ENCODE data around the gene SH2D3C. TPM values are rescaled to one million over a fixed set of nuclear protein-coding genes. Genes with fewer than 3 reads are reported as not detected.
A peak's percentile ranks its signal among the peaks of the same experiment; 100 is the strongest.

The SH2D3C gene
- total RNA-seq, 2 experiments from 2014 or later = 10.9 to 11.8 TPM

DNA sequence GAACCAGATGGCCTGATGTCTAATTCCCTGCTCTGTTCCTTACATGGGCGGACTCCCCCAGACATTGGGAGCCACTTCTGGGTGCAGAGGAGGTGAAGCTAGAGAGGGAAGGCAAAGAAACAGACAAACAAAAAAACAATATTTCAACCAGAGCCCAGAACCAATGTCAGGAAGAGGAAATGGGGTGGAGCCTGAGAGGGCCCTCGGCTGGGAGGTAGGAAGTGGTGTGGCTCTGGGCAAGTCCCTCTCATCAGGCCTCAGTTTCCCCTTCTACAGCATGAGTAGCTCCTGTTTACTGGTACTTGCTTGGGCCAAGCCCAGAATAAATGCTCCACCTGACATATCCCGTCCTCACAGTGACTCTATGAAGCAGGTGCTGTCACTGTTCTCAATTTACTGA, 11.1 kb downstream of the SH2D3C start:
- no peaks in the 10 kb centered on the region for H3K27me3 Mint-ChIP-seq
- ChIA-PET CTCF (interaction anchor here (1.1 to 1.5 kb wide), 2 partner anchors 17 to 32 kb away, joined by 4 to 5 read pairs; partner anchors contain the start of gene TOR2A), POLR2A (interaction anchor here (0.7 to 2.9 kb wide), 4 partner anchors 9 to 35 kb away, joined by 3 to 12 read pairs (median 8); partner anchors contain the start of genes CDK9 and FPGS)
- Histone ChIP-seq H3K36me3 (ENCODE audit: insufficient read depth, low read length) (peaks cover 65% of the 10 kb centered on the region), H3K27me3 (ENCODE audit: control insufficient read depth in 1 of 2, insufficient read depth in 2 of 2, low read length in 2 of 2) (no peaks in the 10 kb centered on the region), H3K4me3 (ENCODE audit: low read length) (peak overlapping the region; percentile 13), H3K4me1 (ENCODE audit: insufficient read depth, low read length) (peaks cover 92% of the 10 kb centered on the region), H3K27ac (ENCODE audit: low read depth in 1 of 2, low read length in 2 of 2) (peak overlapping the region; percentile 46 to 69), H3K9me3 (ENCODE audit: control insufficient read depth in 1 of 2, insufficient read depth in 1 of 2, low read length in 2 of 2) (no peaks in the 10 kb centered on the region)
- H3K4me1 Mint-ChIP-seq (ENCODE audit: low read depth) = peaks cover 88% of the 10 kb centered on the region
- ATAC-seq (ENCODE audit: poor library complexity) (no peak), DNase-seq (peak in 4 of 14 experiments; percentile 40 to 57 (median 54))
- peak overlapping the region; percentile 32 for H3K4me3 Mint-ChIP-seq
- H3K36me3 Mint-ChIP-seq (ENCODE audit: low read depth) = peaks cover 81% of the 10 kb centered on the region
- intact Hi-C loops (cut with DNase I, micrococcal nuclease) = no loop called here
- H3K27ac Mint-ChIP-seq = peak overlapping the region; percentile 86
- H3K9me3 Mint-ChIP-seq = no peaks in the 10 kb centered on the region
- TF ChIP-seq, protein P1, sequence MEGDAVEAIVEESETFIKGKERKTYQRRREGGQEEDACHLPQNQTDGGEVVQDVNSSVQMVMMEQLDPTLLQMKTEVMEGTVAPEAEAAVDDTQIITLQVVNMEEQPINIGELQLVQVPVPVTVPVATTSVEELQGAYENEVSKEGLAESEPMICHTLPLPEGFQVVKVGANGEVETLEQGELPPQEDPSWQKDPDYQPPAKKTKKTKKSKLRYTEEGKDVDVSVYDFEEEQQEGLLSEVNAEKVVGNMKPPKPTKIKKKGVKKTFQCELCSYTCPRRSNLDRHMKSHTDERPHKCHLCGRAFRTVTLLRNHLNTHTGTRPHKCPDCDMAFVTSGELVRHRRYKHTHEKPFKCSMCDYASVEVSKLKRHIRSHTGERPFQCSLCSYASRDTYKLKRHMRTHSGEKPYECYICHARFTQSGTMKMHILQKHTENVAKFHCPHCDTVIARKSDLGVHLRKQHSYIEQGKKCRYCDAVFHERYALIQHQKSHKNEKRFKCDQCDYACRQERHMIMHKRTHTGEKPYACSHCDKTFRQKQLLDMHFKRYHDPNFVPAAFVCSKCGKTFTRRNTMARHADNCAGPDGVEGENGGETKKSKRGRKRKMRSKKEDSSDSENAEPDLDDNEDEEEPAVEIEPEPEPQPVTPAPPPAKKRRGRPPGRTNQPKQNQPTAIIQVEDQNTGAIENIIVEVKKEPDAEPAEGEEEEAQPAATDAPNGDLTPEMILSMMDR (IDR thresholded peaks at IDR 0.05) = no peak

DNA sequence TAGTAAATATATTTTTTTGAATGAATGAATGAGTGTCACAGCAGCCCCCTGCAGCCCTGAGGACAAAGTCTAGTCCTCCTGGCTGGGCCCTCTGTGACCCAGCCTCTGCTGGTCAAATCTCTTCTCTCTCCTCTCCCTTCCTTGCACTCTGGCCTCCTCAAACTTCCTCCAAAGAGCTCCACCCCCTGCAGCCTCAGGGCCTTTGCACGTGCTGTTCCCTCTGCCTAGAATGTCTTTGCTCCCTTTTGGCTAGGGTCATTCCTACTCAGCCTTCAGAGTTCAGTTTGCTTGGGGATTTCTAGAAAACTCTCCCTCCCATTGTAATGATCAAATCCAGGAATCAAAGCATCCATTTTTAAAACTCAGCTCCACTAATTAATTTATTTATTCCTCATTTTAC, 13.0 kb downstream of the SH2D3C start:
- CTCF ChIA-PET = interaction anchor here (0.8 to 2.7 kb wide), 3 partner anchors 18 to 156 kb away, joined by 3 to 19 read pairs (median 7); partner anchors contain the start of gene CDK9
- Mint-ChIP-seq H3K4me3 (no peak overlapping the region), H3K27me3 (no peaks in the 10 kb centered on the region), H3K36me3 (ENCODE audit: low read depth) (peaks cover 75% of the 10 kb centered on the region), H3K9me3 (no peaks in the 10 kb centered on the region), H3K27ac (peak overlapping the region; percentile 86), H3K4me1 (ENCODE audit: low read depth) (peaks cover 74% of the 10 kb centered on the region)
- Histone ChIP-seq H3K27ac (ENCODE audit: low read depth in 1 of 2, low read length in 2 of 2) (no peak overlapping the region), H3K27me3 (ENCODE audit: control insufficient read depth in 1 of 2, insufficient read depth in 2 of 2, low read length in 2 of 2) (no peaks in the 10 kb centered on the region), H3K36me3 (ENCODE audit: insufficient read depth, low read length) (peaks cover 77% of the 10 kb centered on the region), H3K4me3 (ENCODE audit: low read length) (no peak overlapping the region), H3K4me1 (ENCODE audit: insufficient read depth, low read length) (peaks cover 81% of the 10 kb centered on the region), H3K9me3 (ENCODE audit: control insufficient read depth in 1 of 2, insufficient read depth in 1 of 2, low read length in 2 of 2) (no peaks in the 10 kb centered on the region)
- POLR2A ChIA-PET = interaction anchor here (1.3 to 2.9 kb wide), 3 partner anchors 11 to 20 kb away, joined by 4 to 12 read pairs (median 5); partner anchors contain the start of genes CDK9 and SH2D3C
- intact Hi-C loops (cut with DNase I, micrococcal nuclease) = no loop called here
- no peak for ATAC-seq (ENCODE audit: poor library complexity)
- DNase-seq = no peak
- TF ChIP-seq, protein P1 (IDR thresholded peaks at IDR 0.05) = no peak

DNA sequence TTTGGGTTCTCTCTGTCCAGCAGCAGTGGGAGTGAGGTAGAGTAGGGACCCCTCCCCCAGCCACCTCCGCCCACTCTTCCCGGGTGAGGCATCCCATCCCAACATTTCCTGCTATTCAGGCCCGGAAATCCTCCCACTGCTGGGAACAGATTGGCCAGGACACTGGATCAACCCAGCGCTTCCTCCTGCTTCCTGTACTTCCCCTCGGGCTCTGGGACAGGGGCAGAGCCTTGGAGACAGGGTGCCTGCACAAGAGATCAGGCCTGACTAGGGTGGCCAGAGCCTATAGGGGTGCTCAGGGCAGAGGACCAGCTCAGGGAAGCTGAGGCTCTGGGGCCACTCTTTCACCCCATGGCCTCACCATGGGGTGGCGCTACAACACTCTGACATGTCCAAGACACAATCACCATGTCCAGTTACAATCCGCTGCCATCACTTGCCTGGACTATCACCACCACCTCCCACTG, 14.5 kb downstream of the SH2D3C start:
- Mint-ChIP-seq H3K9me3 (no peaks in the 10 kb centered on the region), H3K36me3 (ENCODE audit: low read depth) (peaks cover 79% of the 10 kb centered on the region), H3K4me1 (ENCODE audit: low read depth) (peaks cover 63% of the 10 kb centered on the region), H3K27me3 (no peaks in the 10 kb centered on the region), H3K4me3 (no peak overlapping the region), H3K27ac (peak overlapping the region; percentile 22)
- no peaks in the 10 kb centered on the region for H3K27me3 ChIP-seq (ENCODE audit: control insufficient read depth in 1 of 2, insufficient read depth in 2 of 2, low read length in 2 of 2)
- intact Hi-C loops (cut with DNase I, micrococcal nuclease) = no loop called here
- H3K9me3 ChIP-seq (ENCODE audit: control insufficient read depth in 1 of 2, insufficient read depth in 1 of 2, low read length in 2 of 2) = no peaks in the 10 kb centered on the region
- H3K4me3 ChIP-seq (ENCODE audit: low read length) = no peak overlapping the region
- peaks cover 66% of the 10 kb centered on the region for H3K4me1 ChIP-seq (ENCODE audit: insufficient read depth, low read length)
- ATAC-seq (ENCODE audit: poor library complexity) (no peak), DNase-seq (peak in 3 of 14 experiments; percentile 55 to 64 (median 62))
- peaks cover 79% of the 10 kb centered on the region for H3K36me3 ChIP-seq (ENCODE audit: insufficient read depth, low read length)
- ChIA-PET POLR2A (interaction anchor here (1.0 to 1.1 kb wide), 4 partner anchors 9 to 21 kb away, joined by 3 to 7 read pairs (median 4); partner anchors contain the start of gene CDK9), CTCF (interaction anchor here (0.6 to 3.6 kb wide), 7 partner anchors 19 to 158 kb away, joined by 3 to 19 read pairs (median 6); partner anchors contain the start of genes CDK9 and TOR2A)
- TF ChIP-seq, protein P1 (IDR thresholded peaks at IDR 0.05) = no peak
- no peak overlapping the region for H3K27ac ChIP-seq (ENCODE audit: low read depth in 1 of 2, low read length in 2 of 2)

Measured in CD4-positive, alpha-beta T cell (primary cell).